Measurements from ENCODE around the gene SELENOK.

DNA sequence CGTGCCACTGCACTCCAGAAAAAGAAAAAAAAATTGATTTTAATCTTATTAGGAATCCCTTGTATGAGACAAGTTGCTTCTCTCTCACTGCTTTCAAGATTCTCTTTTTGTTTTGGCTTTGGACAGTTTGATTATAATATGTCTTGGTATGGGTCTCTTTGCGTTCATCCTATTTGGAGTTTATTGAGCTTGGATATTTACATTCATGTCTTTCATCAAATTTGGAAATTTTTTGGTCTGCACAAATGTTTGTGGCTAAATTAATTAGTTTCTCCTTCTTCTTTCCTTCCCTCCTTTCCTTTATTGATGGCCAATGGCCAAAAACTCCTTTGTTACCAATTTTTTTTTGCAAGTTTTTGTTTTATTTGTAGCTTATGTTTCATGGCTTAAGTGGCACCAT is 28.1 kb upstream of the SELENOK start:
- TF ChIP-seq CTCF (IDR thresholded peaks at IDR 0.05) (no peak), POLR2A (IDR thresholded peaks at IDR 0.05) (no peak)
